Tibial nerve (tissue), 4 donors: ENCODE data around the gene TYRO3. TPM values are rescaled to one million over a fixed set of nuclear protein-coding genes. Genes with fewer than 3 reads are reported as not detected.

Experiments
- DNase-seq, 2 donors: peaks; one replicate each; pipeline ENCODE4 v3.0.0-alpha.2; 2019; ENCODE audit warnings: low spot score in 2 of 2
- H3K27ac ChIP-seq, 4 donors: fragments of 200-600 bp; sonication (generic) in 3 of 4; one replicate each; pipeline ENCODE4 v1.5.1; 2017 to 2019; ENCODE audit warnings: mild to moderate bottlenecking in 1 of 4
- H3K27me3 ChIP-seq, 2 donors: fragments of 200-600 bp; sonication (generic) in 1 of 2; one replicate each; pipeline versions ENCODE4 v1.5.1 to v1.6.0; 2017 to 2019
- H3K36me3 ChIP-seq, 3 donors: fragments of 200-600 bp; sonication (generic); one replicate each; pipeline ENCODE4 v1.5.1; 2018 to 2019
- H3K4me1 ChIP-seq, 4 donors: fragments of 200-600 bp; sonication (generic) in 3 of 4; one replicate each; pipeline ENCODE4 v1.5.1; 2017 to 2019
- H3K4me3 ChIP-seq, 4 donors: fragments of 200-600 bp; sonication (generic) in 3 of 4; one replicate each; pipeline ENCODE4 v1.5.1; 2017 to 2019; ENCODE audit warnings: mild to moderate bottlenecking in 1 of 4, moderate library complexity in 1 of 4
- H3K9me3 ChIP-seq, 4 donors: fragments of 200-600 bp; sonication (generic) in 3 of 4; one replicate each; pipeline ENCODE4 v1.5.1; 2017 to 2019
- CTCF ChIP-seq, 5 experiments: fragments of 200-600 bp in 3 of 5; fragments of 450-650 bp in 2 of 5; sonication (generic) in 3 of 5; IDR thresholded peaks; one replicate each; pipeline ENCODE4 v1.5.1; 2016 to 2019; ENCODE audit warnings: antibody characterized with exemption in 5 of 5, mild to moderate bottlenecking in 3 of 5, moderate library complexity in 2 of 5
- EP300 ChIP-seq, 2 donors: sonication (generic); formaldehyde crosslinking; IDR thresholded peaks; one replicate each; pipeline ENCODE4 v1.6.1; 2017; ENCODE audit warnings: antibody characterized with exemption in 2 of 2, mild to moderate bottlenecking in 1 of 2
- POLR2A ChIP-seq, 2 donors: fragments of 450-650 bp; IDR thresholded peaks; one replicate each; pipeline ENCODE4 v1.6.1; 2017; ENCODE audit warnings: antibody characterized with exemption in 2 of 2, mild to moderate bottlenecking in 2 of 2, moderate library complexity in 2 of 2
- WGBS, 2 donors: methylation state at CpG; one replicate each; pipeline ENCODE4 v1.1.5; 2018; 5-methylcytosine and 5-hydroxymethylcytosine counted together
- total RNA-seq, 4 donors: library from RNA; depleted of rRNA; stranded (reverse); fragments of >200 nt; gene quantifications; one replicate each; pipeline ENCODE4 v1.1.0, GENCODE V29; 2016

TYRO3 gene
- total RNA-seq, result 10 to 100 TPM; 21.0 to 28.5 (median 23.9) TPM

DNA sequence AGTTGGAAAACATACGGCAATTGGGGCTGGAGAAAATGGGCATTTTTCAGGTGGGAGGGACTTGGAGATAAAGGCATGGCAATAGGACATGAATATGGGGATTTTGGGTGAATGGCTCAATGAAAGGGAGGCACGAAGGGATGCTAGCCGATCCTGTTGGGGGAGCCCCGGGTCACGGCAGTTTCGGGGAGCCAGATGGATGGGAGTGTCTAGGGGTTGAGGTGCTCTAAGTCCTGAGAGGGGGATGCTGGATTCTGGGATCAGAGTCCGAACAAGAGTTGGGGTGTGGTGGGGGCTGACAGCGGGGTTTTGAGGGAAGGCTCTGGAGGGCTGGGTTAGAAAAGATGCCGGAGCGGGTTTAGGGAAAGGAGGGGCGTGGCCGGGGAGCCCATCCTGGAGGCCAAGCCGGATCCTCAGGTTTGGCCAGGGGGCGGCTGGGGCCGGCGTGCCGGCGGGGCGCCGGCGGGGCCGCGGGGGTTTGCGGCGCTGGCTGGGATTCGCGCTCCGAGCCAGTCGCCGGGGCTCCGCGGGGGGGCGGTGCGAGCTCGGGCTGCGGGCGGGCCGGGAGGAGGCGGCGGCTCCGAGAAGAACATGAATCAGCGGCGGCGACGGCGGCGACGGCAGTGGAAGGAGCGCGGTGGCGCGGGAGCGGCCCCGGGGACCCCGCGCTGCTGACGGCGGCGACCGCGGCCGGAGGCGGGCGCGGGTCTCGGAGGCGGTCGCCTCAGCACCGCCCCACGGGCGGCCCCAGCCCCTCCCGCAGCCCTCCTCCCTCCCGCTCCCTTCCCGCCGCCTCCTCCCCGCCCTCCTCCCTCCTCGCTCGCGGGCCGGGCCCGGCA, at the start of gene TYRO3:
Gene TYRO3 (plus strand): TSS at position 813 of the 839 bp plus-strand sequence. CDS start 46 bp downstream, outside the sequence.
- Histone ChIP-seq H3K27me3 (no peaks in the 10 kb centered on the region), H3K36me3 (no peaks in the 10 kb centered on the region), H3K4me3 (peak within 1 kb of the TSS; percentile 39 to 78 (median 54)), H3K9me3 (no peaks in the 10 kb centered on the region), H3K4me1 (peaks cover 0 to 50% (median 19%) of the 10 kb centered on the region in 4 donors), H3K27ac (peak within 1 kb of the TSS; percentile 43 to 88 (median 76))
- WGBS, 2 donors, result 1% methylated on average over 34 to 49 of the region's 81 CpGs
- peak; percentile 28 to 43 for DNase-seq
- peak in 1 of 2 donors; percentile 36 for TF ChIP-seq POLR2A (IDR thresholded peaks at IDR 0.05)
- TF ChIP-seq CTCF (IDR thresholded peaks at IDR 0.05), result peak in 1 of 5 experiments; percentile 6
- peak in 1 of 2 donors; percentile 7 for TF ChIP-seq EP300 (IDR thresholded peaks at IDR 0.05)

- Histone ChIP-seq H3K27ac (no peak overlapping the region), H3K27me3 (peaks cover 0 to 52% of the 10 kb centered on the region in 2 donors), H3K4me3 (no peak overlapping the region), H3K9me3 (no peaks in the 10 kb centered on the region), H3K36me3 (peaks cover 0 to 10% (median 0%) of the 10 kb centered on the region in 3 donors), H3K4me1 (peaks cover 0 to 30% (median 26%) of the 10 kb centered on the region in 4 donors)
- DNase-seq, result no peak
- TF ChIP-seq CTCF (IDR thresholded peaks at IDR 0.05), result no peak
- no peak for TF ChIP-seq POLR2A (IDR thresholded peaks at IDR 0.05)
- TF ChIP-seq EP300 (IDR thresholded peaks at IDR 0.05), result no peak
- 70 to 82% methylated on average over 7 of the region's 7 CpGs for WGBS, 2 donors
Observed at GRCh38 chr15:41510728-41511127, 48.3 kb upstream of the TYRO3 start.

DNA sequence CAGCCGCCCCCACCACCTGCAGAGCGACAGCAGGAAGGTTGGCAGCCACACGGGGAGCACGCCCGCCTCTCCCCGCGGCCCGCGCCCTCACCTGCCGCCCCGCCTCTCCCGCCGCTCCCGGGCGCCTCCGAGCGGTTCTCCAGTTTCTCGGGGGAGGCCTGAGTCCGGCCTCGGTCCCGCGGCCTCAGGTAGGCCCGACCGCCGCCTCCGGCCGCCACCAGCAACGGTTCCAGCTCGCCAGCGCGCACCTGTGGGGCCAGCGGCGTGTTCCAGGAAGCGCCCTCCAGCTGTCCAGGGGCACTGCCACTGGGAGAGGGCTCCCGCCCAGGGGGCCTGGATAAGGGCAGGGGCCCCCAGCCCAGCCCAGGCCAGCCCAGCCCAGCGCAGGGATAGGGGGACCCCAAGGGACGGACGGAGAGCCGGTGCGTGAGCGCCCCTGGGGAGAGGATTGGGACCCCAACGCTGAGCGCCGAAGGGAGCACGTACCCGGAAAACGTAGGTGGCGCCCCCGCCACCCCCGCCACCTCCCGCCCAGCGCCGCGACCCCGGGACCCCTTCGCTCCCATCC, 47.6 kb upstream of the TYRO3 start:
- no peak for DNase-seq
- peaks cover 0 to 52% of the 10 kb centered on the region in 2 donors for H3K27me3 ChIP-seq
- H3K36me3 ChIP-seq, result peaks cover 0 to 16% (median 0%) of the 10 kb centered on the region in 3 donors
- no peaks in the 10 kb centered on the region for H3K9me3 ChIP-seq
- TF ChIP-seq CTCF (IDR thresholded peaks at IDR 0.05) (no peak), POLR2A (IDR thresholded peaks at IDR 0.05) (no peak), EP300 (IDR thresholded peaks at IDR 0.05) (no peak)
- H3K4me1 ChIP-seq, result peaks cover 0 to 30% (median 26%) of the 10 kb centered on the region in 4 donors
- WGBS, 2 donors, result 0% methylated on average over 5 of the region's 56 CpGs; no CpG with 5 or more reads in 1 of the 2 donors
- no peak overlapping the region for H3K27ac ChIP-seq
- peak overlapping the region in 2 of 4 donors; percentile 28 to 42 for H3K4me3 ChIP-seq

GRCh38 chr15:41511899-41512369, 47.1 kb upstream of the TYRO3 start:
- Histone ChIP-seq H3K4me1 (peaks cover 0 to 30% (median 26%) of the 10 kb centered on the region in 4 donors), H3K27me3 (peaks cover 0 to 52% of the 10 kb centered on the region in 2 donors), H3K36me3 (peaks cover 0 to 22% (median 0%) of the 10 kb centered on the region in 3 donors), H3K9me3 (no peaks in the 10 kb centered on the region), H3K4me3 (peak overlapping the region in 2 of 4 donors; percentile 28 to 42), H3K27ac (no peak overlapping the region)
- 1 to 3% methylated on average over 21 to 25 of the region's 49 CpGs for WGBS, 2 donors
- no peak for DNase-seq
- TF ChIP-seq EP300 (IDR thresholded peaks at IDR 0.05) (no peak), POLR2A (IDR thresholded peaks at IDR 0.05) (no peak), CTCF (IDR thresholded peaks at IDR 0.05) (no peak)
